NCI-H446 treated with DMSO at 0.1 percent for 48 hours (cell line): Measurements from ENCODE around the gene TMEM35B.
"Not testable (repeated sequence)": the region's sequence is repeated elsewhere in the genome, so short reads cannot be mapped to it uniquely, and the experiment has no call there.

ENCODE experiments used
- DNase-seq: peaks from one replicate; lab custom pipeline; 2025; lab: John Stamatoyannopoulos, UW

TMEM35B gene

DNA sequence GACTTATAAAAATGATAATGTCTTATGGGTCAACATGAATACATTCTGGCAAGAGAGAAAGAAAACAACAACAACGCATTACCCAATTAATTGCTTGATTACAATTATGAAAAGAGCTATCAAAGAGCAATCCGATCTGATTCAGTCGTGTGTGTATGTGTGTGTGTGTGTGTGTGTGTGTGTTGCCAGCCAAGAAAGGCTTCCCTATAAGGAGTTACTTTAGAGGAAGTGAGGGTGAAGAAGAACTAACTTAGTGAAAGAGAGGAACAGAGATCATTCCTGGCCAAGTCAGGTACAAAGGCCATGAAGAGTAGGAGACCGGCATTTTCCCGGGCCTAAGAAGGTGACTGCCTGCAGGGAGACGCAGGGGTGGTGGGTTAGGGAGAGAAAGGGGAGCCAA is 9.4 kb downstream of the TMEM35B start:
- DNase-seq = no peak

DNA sequence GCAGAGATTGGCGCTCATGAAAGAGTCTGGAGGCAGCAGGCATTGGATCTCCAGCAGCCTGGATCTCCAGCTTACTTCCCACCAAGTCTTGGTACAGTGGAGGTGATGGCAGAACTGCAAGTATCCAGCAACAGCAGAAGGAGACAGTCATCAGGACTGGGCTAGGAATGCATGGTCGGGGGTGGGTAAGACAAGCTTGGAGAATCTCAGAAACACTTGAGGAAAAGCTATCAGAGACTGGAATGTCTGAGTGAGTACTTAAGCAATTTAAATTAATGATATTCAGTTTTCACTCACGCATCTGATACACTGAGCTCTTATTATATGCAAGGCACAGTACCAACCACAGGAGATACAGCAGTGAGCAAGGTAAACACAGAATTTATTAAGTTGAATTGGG is 9.8 kb downstream of the TMEM35B start:
- DNase-seq = no peak

DNA sequence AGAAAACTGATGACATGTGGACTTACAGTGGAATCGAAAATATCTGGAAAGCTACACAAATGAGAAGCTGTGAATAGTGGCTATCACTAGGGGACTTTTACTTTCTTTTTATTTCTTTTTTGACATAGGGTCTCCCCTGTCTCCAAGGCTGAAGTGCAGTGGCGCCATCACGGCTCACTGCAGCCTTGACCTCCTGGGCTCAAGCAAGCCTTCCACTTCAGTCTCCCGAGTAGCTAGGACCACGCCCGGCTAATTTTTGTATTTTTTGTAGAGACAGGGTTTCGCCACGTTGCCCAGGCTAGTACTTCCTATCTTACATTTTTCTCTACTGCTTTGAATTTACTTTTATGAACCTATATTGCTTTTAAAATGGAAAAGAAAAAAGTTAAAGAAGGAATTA is 10.5 kb downstream of the TMEM35B start:
- DNase-seq = no peak

DNA sequence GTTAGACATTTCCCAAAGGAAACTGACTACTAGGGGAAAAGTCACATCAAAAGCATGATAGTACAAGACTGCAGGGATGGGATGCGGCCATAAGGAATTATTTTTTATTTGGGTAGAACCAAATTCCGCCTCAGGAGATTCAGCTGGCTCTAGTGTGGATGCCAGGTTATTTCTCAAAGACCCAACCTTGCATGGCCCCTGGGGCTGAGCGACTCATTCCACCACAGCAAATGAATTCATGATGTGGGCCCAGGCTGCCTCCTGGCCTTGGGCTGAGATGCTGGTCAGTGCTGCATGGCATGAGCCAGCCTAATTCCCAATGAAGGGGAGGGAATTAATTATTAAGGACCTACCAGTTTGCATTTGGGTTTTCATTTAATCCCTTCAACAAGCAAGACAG is 11.8 kb downstream of the TMEM35B start:
- DNase-seq = no peak

DNA sequence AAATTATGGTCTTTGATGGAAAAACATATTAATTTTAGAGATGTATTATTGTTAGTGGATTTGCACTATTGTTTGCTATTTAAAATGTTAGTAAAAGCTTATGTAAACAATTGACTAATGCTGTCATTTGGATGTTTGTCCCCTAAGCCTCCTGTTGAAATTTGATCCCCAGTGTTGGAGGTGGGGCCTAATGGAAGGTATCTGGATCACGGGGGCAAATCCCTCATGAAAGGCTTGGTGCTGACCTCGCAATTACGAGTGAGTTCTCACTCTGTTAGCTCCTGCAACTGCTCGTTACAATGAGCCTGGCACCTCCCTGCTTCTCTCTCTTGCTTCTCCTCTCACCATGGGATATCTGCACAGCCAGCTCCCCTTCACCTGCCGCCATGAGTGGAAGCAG is 14.3 kb downstream of the TMEM35B start:
- no peak for DNase-seq

DNA sequence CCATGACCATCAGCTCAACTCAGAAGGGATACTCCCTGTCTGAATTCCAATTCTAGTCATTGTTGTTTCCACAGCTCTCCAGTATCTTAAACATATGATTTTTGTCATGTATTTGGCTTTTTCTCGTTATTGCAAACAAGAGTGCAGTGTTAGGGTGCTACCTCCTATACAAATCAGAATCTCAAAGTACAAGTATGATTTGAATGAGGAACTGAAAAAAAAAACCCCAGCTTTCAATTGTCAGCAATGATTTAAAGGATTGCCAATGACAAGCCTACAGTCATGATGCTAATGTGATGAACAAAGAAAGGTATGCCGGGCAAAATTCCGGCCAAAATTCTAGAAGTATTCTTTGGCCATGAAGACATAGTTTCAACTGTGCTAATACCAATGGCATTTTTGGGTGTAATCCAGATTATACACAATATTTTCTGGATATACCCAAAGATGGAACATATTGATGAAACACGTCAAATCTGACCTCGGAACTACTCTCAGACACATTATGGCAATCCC is 14.9 kb downstream of the TMEM35B start:
- DNase-seq = no peak

DNA sequence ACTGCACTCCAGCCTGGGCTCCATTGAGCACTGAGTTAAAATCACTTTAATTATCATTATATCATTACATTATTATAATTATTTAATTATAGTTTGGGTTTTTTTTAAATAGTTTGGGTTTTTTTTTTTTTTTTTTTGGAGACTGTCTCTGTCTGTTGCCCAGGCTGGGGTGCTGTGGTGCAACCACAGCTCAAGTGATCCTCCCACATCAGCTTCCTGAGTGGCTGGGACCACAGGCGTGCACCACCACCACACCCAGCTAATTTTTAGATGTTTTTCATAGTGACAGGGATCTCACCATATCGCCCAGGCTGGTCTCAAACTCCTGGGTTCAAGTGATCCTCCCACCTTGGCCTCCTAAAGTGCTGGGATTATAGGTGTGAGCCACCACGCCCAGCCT is 16.9 kb downstream of the TMEM35B start:
- not testable (repeated sequence) for DNase-seq

DNA sequence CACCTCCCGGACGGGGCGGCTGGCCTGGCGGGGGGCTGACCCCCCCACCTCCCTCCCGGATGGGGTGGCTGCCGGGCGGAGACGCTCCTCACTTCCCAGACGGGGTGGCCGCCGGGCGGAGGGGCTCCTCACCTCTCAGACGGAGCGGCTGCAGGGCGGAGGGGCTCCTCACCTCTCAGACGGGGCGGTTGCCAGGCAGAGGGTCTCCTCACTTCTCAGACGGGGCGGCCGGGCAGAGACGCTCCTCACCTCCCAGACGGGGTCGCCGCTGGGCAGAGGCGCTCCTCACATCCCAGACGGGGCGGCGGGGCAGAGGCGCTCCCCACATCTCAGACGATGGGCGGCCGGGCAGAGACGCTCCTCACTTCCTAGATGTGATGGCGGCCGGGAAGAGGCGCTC is 17.5 kb downstream of the TMEM35B start:
- DNase-seq = not testable (repeated sequence)

DNA sequence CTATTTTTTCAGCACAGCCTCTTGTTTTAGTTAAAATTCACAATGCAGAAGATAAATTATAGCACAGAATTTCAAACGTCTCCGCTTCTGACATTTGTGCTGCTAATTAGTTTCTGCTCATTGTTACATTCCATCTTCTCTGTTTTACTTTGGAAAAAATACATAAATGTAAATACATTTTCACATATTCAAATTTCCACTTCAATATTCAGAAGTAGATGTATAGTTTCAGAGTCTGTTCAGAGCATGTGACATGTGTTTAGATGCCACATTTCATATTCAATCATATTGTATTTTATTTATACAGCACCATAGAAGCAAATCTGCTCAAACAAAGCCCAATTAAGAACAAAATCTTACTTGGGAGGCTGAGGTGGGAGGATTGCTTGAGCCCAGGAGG is 19.6 kb downstream of the TMEM35B start:
- DNase-seq = no peak

DNA sequence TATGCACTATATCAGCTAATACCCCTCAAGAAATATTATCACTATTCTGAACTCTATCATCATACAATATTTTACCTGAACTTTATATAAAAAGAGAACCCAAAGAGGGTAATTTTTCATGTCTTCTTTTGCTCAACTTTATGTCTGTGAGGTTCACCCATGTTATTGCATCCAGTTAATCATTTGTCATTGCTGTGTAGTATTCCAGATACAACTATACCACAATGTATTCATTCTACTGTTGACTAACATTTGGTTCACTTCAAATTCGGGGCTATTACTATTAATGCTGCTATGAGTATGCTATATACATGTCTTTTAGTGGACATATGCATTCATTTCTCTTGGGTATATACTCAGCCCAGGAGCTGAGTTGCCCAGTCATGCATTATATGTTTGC is 34.7 kb downstream of the TMEM35B start:
- no peak for DNase-seq

DNA sequence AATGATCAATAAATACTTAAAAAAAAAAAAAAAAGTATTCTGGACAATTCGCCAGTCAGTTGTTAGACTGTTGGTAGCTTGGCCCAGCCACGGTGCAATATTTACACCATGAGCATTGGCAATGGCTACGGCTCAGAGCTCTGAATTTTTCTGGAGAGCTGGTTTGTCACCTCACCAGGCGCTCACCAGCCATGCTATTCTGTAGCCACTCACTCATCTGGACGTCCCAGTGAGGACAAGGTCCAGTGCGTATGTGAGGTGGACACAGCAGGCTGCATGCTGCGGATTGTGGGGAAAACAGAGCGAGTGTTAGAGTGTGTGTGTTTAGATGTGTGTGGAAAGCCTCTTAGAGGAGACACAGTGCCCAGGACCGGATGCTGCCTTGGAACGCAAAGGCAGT is 36.4 kb downstream of the TMEM35B start:
- DNase-seq = not testable (repeated sequence)

DNA sequence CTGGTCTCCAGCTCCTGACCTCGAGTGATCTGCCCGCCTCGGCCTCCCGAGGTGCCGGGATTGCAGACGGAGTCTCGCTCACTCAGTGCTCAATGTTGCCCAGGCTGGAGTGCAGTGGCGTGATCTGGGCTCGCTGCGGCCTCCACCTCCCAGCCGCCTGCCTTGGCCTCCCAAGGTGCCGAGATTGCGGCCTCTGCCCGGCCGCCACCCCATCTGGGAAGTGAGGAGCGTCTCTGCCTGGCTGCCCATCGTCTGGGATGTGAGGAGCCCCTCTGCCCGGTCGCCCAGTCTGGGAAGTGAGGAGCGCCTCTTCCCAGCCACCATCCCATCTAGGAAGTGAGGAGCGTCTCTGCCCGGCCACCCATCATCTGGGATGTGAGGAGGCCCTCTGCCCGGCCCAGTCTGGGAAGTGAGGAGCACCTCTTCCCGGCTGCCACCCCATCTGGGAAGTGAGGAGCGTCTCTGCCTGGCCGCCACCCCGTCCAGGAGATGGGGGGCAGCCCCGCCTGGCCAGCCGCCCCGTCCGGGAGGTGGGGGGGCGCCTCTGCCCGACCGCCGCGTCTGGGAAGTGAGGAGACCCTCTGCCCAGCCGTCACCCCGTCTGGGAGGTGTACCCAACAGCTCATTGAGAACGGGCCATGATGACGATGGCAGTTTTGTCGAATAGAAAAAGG is 37.4 kb downstream of the TMEM35B start:
- not testable (repeated sequence) for DNase-seq

DNA sequence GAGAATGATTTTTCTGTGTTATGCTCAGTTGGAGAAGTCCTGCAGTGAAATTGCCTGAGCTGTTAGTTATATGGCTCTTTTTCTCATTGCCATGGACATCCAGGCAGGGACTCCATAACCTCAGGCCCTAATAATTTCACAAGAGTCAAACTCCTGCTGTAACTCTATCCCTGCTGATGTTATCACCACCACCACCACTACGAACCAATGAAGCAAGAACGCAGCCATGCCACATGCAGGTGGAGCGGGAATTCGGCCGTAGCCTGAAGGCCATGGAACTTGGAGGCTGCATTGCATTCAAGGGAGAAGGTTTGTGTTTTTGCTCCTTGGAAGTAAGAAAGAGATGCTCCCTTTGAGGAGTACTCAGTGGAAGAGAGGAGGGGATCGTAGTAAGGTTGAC is 38.9 kb downstream of the TMEM35B start:
- no peak for DNase-seq

DNA sequence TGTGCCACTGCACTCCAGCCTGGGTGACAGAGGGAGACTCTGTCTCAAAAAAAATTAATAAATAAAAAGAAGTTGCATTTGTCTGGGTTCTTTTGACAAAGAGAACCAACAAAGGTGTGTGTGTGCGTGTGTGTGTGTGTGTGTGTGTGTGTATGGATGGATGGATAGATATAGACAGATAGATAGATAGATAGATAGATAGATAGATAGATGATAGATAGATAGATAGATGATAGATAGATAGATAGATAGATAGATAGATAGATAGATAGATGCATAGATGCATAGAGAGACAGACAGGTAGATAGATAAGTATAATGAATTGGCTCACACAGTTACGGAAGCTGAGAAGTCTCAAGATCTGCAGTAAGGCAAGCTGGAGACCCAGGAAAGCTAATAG is 43.3 kb downstream of the TMEM35B start:
- DNase-seq = not testable (repeated sequence)
